H9 (cell line): ENCODE results near the gene KRTAP5-7. TPM values are rescaled to one million over a fixed set of nuclear protein-coding genes. Genes with fewer than 3 reads are reported as not detected.

ENCODE experiments used
- DNase-seq: peaks from one replicate; pipeline ENCODE4 v3.0.0-alpha.2; 2017
- H2AFZ ChIP-seq: one replicate; pipeline ENCODE4 v1.6.1; 2013; ENCODE audit warnings: mild to moderate bottlenecking, low read length, control low read depth, moderate library complexity
- H2AK5ac ChIP-seq: 2 replicates; pipeline ENCODE4 v1.6.1; 2013; ENCODE audit warnings: low read length, control low read depth, mixed read lengths; ENCODE audit not compliant: insufficient read length
- H2BK120ac ChIP-seq: one replicate; pipeline ENCODE4 v1.6.1; 2013; ENCODE audit warnings: low read depth, mild to moderate bottlenecking, low read length, control low read depth, inconsistent platforms; ENCODE audit not compliant: poor library complexity, severe bottlenecking
- H2BK12ac ChIP-seq: 2 replicates; pipeline ENCODE4 v1.6.1; 2013; ENCODE audit warnings: low read length, control low read depth, mixed read lengths, low read depth; ENCODE audit not compliant: insufficient read length
- H2BK15ac ChIP-seq: 2 replicates; pipeline ENCODE4 v1.6.1; 2013; ENCODE audit warnings: low read depth, low read length, control low read depth
- H2BK20ac ChIP-seq: one replicate; pipeline ENCODE4 v1.6.1; 2013; ENCODE audit warnings: low read depth, mild to moderate bottlenecking, low read length, control low read depth, inconsistent platforms; ENCODE audit not compliant: poor library complexity, severe bottlenecking
- H2BK5ac ChIP-seq: 2 replicates; pipeline ENCODE4 v1.6.1; 2013; ENCODE audit warnings: low read length, control low read depth, mixed read lengths; ENCODE audit not compliant: insufficient read length
- H3K14ac ChIP-seq: 2 replicates; pipeline ENCODE4 v1.6.1; 2013; ENCODE audit warnings: low read length, control low read depth; ENCODE audit not compliant: insufficient read depth
- H3K18ac ChIP-seq: 2 replicates; pipeline ENCODE4 v1.6.1; 2013; ENCODE audit warnings: low read depth, mild to moderate bottlenecking, mixed read lengths, low read length, control low read depth; ENCODE audit not compliant: insufficient read length
- H3K23ac ChIP-seq: 2 replicates; pipeline ENCODE4 v1.6.1; 2013; ENCODE audit warnings: low read length, control low read depth, mixed read lengths, low read depth; ENCODE audit not compliant: insufficient read length
- H3K23me2 ChIP-seq: 2 replicates; pipeline ENCODE4 v1.6.1; 2013; ENCODE audit warnings: low read depth, mild to moderate bottlenecking, mixed read lengths, low read length, control low read depth; ENCODE audit not compliant: insufficient read length, poor library complexity, severe bottlenecking
- H3K27ac ChIP-seq: 2 replicates; pipeline ENCODE4 v1.5.1; 2013; ENCODE audit warnings: low read length, control low read depth, mixed read lengths, low read depth; ENCODE audit not compliant: insufficient read length
- H3K27me3 ChIP-seq: 2 replicates; pipeline ENCODE4 v1.6.1; 2013; ENCODE audit warnings: low read length, control low read depth, inconsistent platforms; ENCODE audit not compliant: insufficient read depth
- H3K4ac ChIP-seq: 2 replicates; pipeline ENCODE4 v1.6.1; 2013; ENCODE audit warnings: low read depth, mild to moderate bottlenecking, control low read depth, inconsistent platforms, low read length, moderate library complexity
- H3K4me1 ChIP-seq: 2 replicates; pipeline ENCODE4 v1.6.1; 2013; ENCODE audit warnings: low read length, control low read depth, inconsistent platforms; ENCODE audit not compliant: insufficient read depth
- H3K4me2 ChIP-seq: 2 replicates; pipeline ENCODE4 v1.6.1; 2013; ENCODE audit warnings: low read length, control low read depth, mixed read lengths; ENCODE audit not compliant: insufficient read length, insufficient read depth
- H3K56ac ChIP-seq: 2 replicates; pipeline ENCODE4 v1.6.1; 2013; ENCODE audit warnings: low read depth, mild to moderate bottlenecking, mixed read lengths, low read length, control low read depth; ENCODE audit not compliant: insufficient read length
- H3K79me1 ChIP-seq: 2 replicates; pipeline ENCODE4 v1.6.1; 2013; ENCODE audit warnings: low read depth, mild to moderate bottlenecking, moderate library complexity, low read length, control low read depth, inconsistent platforms; ENCODE audit not compliant: insufficient read depth, poor library complexity, severe bottlenecking
- H3K79me2 ChIP-seq: 2 replicates; pipeline ENCODE4 v1.6.1; 2013; ENCODE audit warnings: low read length, control low read depth, inconsistent platforms; ENCODE audit not compliant: insufficient read depth
- H3K9ac ChIP-seq: 2 replicates; pipeline ENCODE4 v1.6.1; 2013; ENCODE audit warnings: low read length, control low read depth, mixed read lengths; ENCODE audit not compliant: insufficient read length; ENCODE audit errors: extremely low read depth
- H3K9me3 ChIP-seq: one replicate; pipeline ENCODE4 v1.6.1; 2013; ENCODE audit warnings: low read depth, low read length, inconsistent platforms; ENCODE audit not compliant: control insufficient read depth
- H3T11ph ChIP-seq: one replicate; pipeline ENCODE4 v1.6.1; 2013; ENCODE audit warnings: mild to moderate bottlenecking, low read length, control low read depth, inconsistent platforms
- H4K20me1 ChIP-seq: one replicate; pipeline ENCODE4 v1.6.1; 2013; ENCODE audit not compliant: control insufficient read depth, insufficient read length, insufficient read depth
- H4K5ac ChIP-seq: 2 replicates; pipeline ENCODE4 v1.6.1; 2013; ENCODE audit warnings: low read depth, mild to moderate bottlenecking, mixed read lengths, low read length, control low read depth; ENCODE audit not compliant: insufficient read length
- H4K8ac ChIP-seq: replicated peaks from 2 replicates; pipeline ENCODE4 v1.6.1; 2013; ENCODE audit warnings: low read length, control low read depth, mixed read lengths, low read depth; ENCODE audit not compliant: insufficient read length
- H4K91ac ChIP-seq: 2 replicates; pipeline ENCODE4 v1.6.1; 2013; ENCODE audit warnings: low read depth, mild to moderate bottlenecking, moderate library complexity, mixed read lengths, low read length, control low read depth; ENCODE audit not compliant: insufficient read length
- H3K27ac Mint-ChIP-seq, 3 experiments: 2 replicates in 2 of 3; 3 replicates in 1 of 3; pipeline ENCODE4 v1.8.0; 2020 to 2021; ENCODE audit warnings: mixed read lengths in 3 of 3, mild to moderate bottlenecking in 1 of 3, moderate library complexity in 1 of 3
- H3K27me3 Mint-ChIP-seq: 2 replicates; pipeline ENCODE4 v1.8.0; 2021; ENCODE audit warnings: low read depth, mild to moderate bottlenecking, moderate library complexity, mixed read lengths
- H3K36me3 Mint-ChIP-seq, 3 experiments: 2 replicates in 2 of 3; 3 replicates in 1 of 3; pipeline ENCODE4 v1.8.0; 2020 to 2021; ENCODE audit warnings: low read depth in 3 of 3, mixed read lengths in 3 of 3; ENCODE audit not compliant: insufficient read depth in 1 of 3
- H3K4me1 Mint-ChIP-seq, 2 experiments: 2 replicates each; pipeline ENCODE4 v1.8.0; 2020; ENCODE audit warnings: mixed read lengths in 2 of 2
- H3K4me3 Mint-ChIP-seq, 2 experiments: 2 replicates in 1 of 2; 3 replicates in 1 of 2; pipeline ENCODE4 v1.8.0; 2020 to 2021; ENCODE audit warnings: mild to moderate bottlenecking in 2 of 2, mixed read lengths in 2 of 2, moderate library complexity in 1 of 2
- H3K9me3 Mint-ChIP-seq, 2 experiments: 2 replicates in 1 of 2; 3 replicates in 1 of 2; pipeline ENCODE4 v1.8.0; 2020; ENCODE audit warnings: mild to moderate bottlenecking in 2 of 2, mixed read lengths in 2 of 2, moderate library complexity in 1 of 2
- CTCF ChIP-seq: fragments of 200-600 bp; sonication (generic); conservative IDR thresholded peaks from 3 replicates; pipeline ENCODE4 v1.8.0; 2021; ENCODE audit warnings: antibody characterized with exemption, mild to moderate bottlenecking
- WGBS: extraction: QIAGEN DNeasy Blood & Tissue Kit; methylation state at CpG from one replicate; pipeline ENCODE4 v1.1.7; 2013; ENCODE audit warnings: missing lambda C conversion rate, low lambda C conversion rate, mixed read lengths; ENCODE audit not compliant: insufficient read length; ENCODE audit errors: extremely low coverage; 5-methylcytosine and 5-hydroxymethylcytosine counted together
- total RNA-seq: library from RNA; stranded (reverse); gene quantifications from 2 replicates; pipeline ENCODE4 v1.2.1, GENCODE V29; 2021

KRTAP5-7 gene
- total RNA-seq, 1 experiment from 2014 or later, result not detected

GRCh38 chr11:71551711-71552110 is 24.6 kb downstream of the KRTAP5-7 start:
- Histone ChIP-seq H3K27me3 (no peaks in the 10 kb centered on the region), H3K79me2 (no peaks in the 10 kb centered on the region), H2BK15ac (no peak overlapping the region), H3K4me2 (no peak overlapping the region), H3K14ac (no peak overlapping the region), H3K4ac (no peak overlapping the region), H2AK5ac (no peak overlapping the region), H4K20me1 (no peaks in the 10 kb centered on the region), H3T11ph (no peak overlapping the region), H3K79me1 (no peaks in the 10 kb centered on the region), H2BK120ac (no peak overlapping the region), H3K23ac (no peak overlapping the region), H2BK12ac (no peak overlapping the region), H4K91ac (no peak overlapping the region), H3K27ac (no peak overlapping the region), H2BK5ac (no peak overlapping the region), H3K9ac (no peak overlapping the region), H3K18ac (no peak overlapping the region), H4K8ac (no peak overlapping the region), H2AFZ (no peak overlapping the region), H3K56ac (no peak overlapping the region), H3K23me2 (no peaks in the 10 kb centered on the region), H3K9me3 (no peaks in the 10 kb centered on the region), H2BK20ac (no peak overlapping the region), H3K4me1 (no peaks in the 10 kb centered on the region), H4K5ac (no peak overlapping the region)
- H3K4me1 Mint-ChIP-seq, result peaks cover 6 to 9% of the 10 kb centered on the region in 2 experiments; a peak in 3 of 4 replicates
- peaks cover 0 to under 1% (median 0%) of the 10 kb centered on the region in 3 experiments; a peak in 3 of 7 replicates for H3K36me3 Mint-ChIP-seq
- no peak overlapping the region for H3K4me3 Mint-ChIP-seq
- no peak for TF ChIP-seq CTCF
- H3K27me3 Mint-ChIP-seq, result peaks cover 29% of the 10 kb centered on the region
- H3K27ac Mint-ChIP-seq, result no peak overlapping the region
- peaks cover 0 to 2% of the 10 kb centered on the region in 2 experiments; a peak in 1 of 5 replicates for H3K9me3 Mint-ChIP-seq
- no CpG with 5 or more reads among the region's 1 CpG for WGBS
- DNase-seq, result no peak
